Erythroblast (primary cell): ENCODE data around the gene PPP2R5C.

Source experiments
- GATA1 ChIP-seq: IDR thresholded peaks from 2 replicates; pipeline ENCODE4 v1.6.1; 2011; ENCODE audit warnings: low read depth, mild to moderate bottlenecking, control low read depth, low read length, moderate library complexity
- POLR2A ChIP-seq: IDR thresholded peaks from 2 replicates; pipeline ENCODE4 v1.6.1; 2011; ENCODE audit warnings: mild to moderate bottlenecking, low read length

- TF ChIP-seq POLR2A, result no peak
- TF ChIP-seq GATA1, result no peak
Observed at GRCh38 chr14:101906645-101907044, 145.1 kb downstream of the PPP2R5C start.
